HCT116 (cell line): ENCODE measurements around the gene CREBZF. TPM values are rescaled to one million over a fixed set of nuclear protein-coding genes. Genes with fewer than 3 reads are reported as not detected.
A peak's percentile ranks its signal among the peaks of the same experiment; 100 is the strongest.

Experiments
- ATAC-seq: fragments of 200-7000 bp; cut with Tn5 transposase; 2 replicates; pipeline ENCODE4 v1.9.1; 2020; ENCODE audit warnings: mild to moderate bottlenecking, moderate library complexity
- BruUV-seq: library from RNA; stranded (reverse); fragments of 400-500 nt; replicated peaks from 2 replicates; lab custom pipeline; 2021; lab: Mats Ljungman, UMichigan
- CTCF ChIA-PET: fragments of 300-600 bp; sonication (Branson Sonifier 250); formaldehyde crosslinking; loops from one replicate; lab custom pipeline; 2021; ENCODE audit warnings: antibody characterized with exemption; lab: Charles Lee
- POLR2A ChIA-PET: fragments of 300-600, 350-600 bp; sonication (Branson Sonifier 250); formaldehyde crosslinking; loops from one replicate; lab custom pipeline; 2021; ENCODE audit warnings: antibody characterized with exemption; lab: Charles Lee
- RAD21 ChIA-PET, 2 experiments: fragments of 300-600 bp; sonication (Branson Sonifier 250); formaldehyde crosslinking; loops; one replicate each; lab custom pipeline; 2023; ENCODE audit warnings: low total read pairs in 2 of 2; ENCODE audit not compliant: uncharacterized antibody in 2 of 2, unreplicated experiment in 2 of 2, low non-redundant PET in 1 of 2; lab: Charles Lee
- DNase-seq: peaks from one replicate; pipeline ENCODE4 v3.0.0-alpha.2; 2010; ENCODE audit warnings: low read depth, low spot score
- H2AFZ ChIP-seq: fragments of 200-600 bp; shearing (Covaris generic), sonication (generic); 2 replicates; pipeline ENCODE4 v1.6.1; 2017; ENCODE audit warnings: low read depth, mixed run types, mixed read lengths, antibody characterized with exemption, low read length; ENCODE audit not compliant: poor library complexity, severe bottlenecking
- H3K27ac ChIP-seq: 2 replicates; pipeline ENCODE4 v1.5.1; 2012; ENCODE audit warnings: low read depth, low read length
- H3K27me3 ChIP-seq: fragments of 200-600 bp; sonication (generic); 2 replicates; pipeline ENCODE4 v1.6.1; 2016; ENCODE audit warnings: mixed run types, low read length, mixed read lengths; ENCODE audit not compliant: insufficient read depth
- H3K36me3 ChIP-seq, 2 experiments: fragments of 200-500 bp in 1 of 2; fragments of 200-600 bp in 1 of 2; sonication (Bioruptor generic) in 1 of 2; sonication (generic) in 1 of 2; 2 replicates each; pipeline versions ENCODE4 v1.5.1 to v1.6.1; 2014 to 2016; ENCODE audit warnings: low read length in 2 of 2, inconsistent platforms in 1 of 2, mixed read lengths in 1 of 2, mixed run types in 1 of 2; ENCODE audit not compliant: insufficient read depth in 2 of 2, control insufficient read depth in 1 of 2
- H3K4me1 ChIP-seq, 2 experiments: fragments of 200-600 bp in 1 of 2; sonication (generic) in 1 of 2; 2 replicates each; pipeline versions ENCODE4 v1.5.1 to v1.6.1; 2012 to 2017; ENCODE audit warnings: low read length in 2 of 2, inconsistent platforms in 1 of 2, mild to moderate bottlenecking in 1 of 2, mixed read lengths in 1 of 2, mixed run types in 1 of 2, moderate library complexity in 1 of 2; ENCODE audit not compliant: insufficient read depth in 2 of 2, control insufficient read depth in 1 of 2
- H3K4me2 ChIP-seq: fragments of 200-600 bp; sonication (generic); 2 replicates; pipeline ENCODE4 v1.6.1; 2017; ENCODE audit warnings: mixed run types, low read length, mixed read lengths
- H3K4me3 ChIP-seq, 2 experiments: fragments of 200-600 bp in 1 of 2; sonication (generic) in 1 of 2; replicated peaks in 1 of 2; 2 replicates each; pipeline ENCODE4 v1.5.1; 2011 to 2016; ENCODE audit warnings: low read length in 2 of 2, control low read depth in 1 of 2, low read depth in 1 of 2, mild to moderate bottlenecking in 1 of 2, mixed read lengths in 1 of 2, mixed run types in 1 of 2
- H3K79me2 ChIP-seq: fragments of 200-600 bp; sonication (generic); 2 replicates; pipeline ENCODE4 v1.6.1; 2017; ENCODE audit warnings: mild to moderate bottlenecking, mixed run types, low read length, moderate library complexity, mixed read lengths; ENCODE audit not compliant: insufficient read depth
- H3K9ac ChIP-seq: fragments of 200-600 bp; sonication (generic); 2 replicates; pipeline ENCODE4 v1.6.1; 2016; ENCODE audit warnings: low read length, mixed read lengths
- H3K9me2 ChIP-seq: fragments of 200-600 bp; sonication (generic), shearing (Covaris generic); 2 replicates; pipeline ENCODE4 v1.6.1; 2017; ENCODE audit warnings: mixed run types, mild to moderate bottlenecking, moderate library complexity; ENCODE audit not compliant: insufficient read depth
- H3K9me3 ChIP-seq, 2 experiments: fragments of 200-500 bp in 1 of 2; fragments of 200-600 bp in 1 of 2; sonication (Bioruptor generic) in 1 of 2; sonication (generic) in 1 of 2; 2 replicates each; pipeline ENCODE4 v1.6.1; 2014 to 2017; ENCODE audit warnings: low read length in 2 of 2, mixed read lengths in 2 of 2, inconsistent platforms in 1 of 2, low read depth in 1 of 2, mild to moderate bottlenecking in 1 of 2, mixed run types in 1 of 2, moderate library complexity in 1 of 2; ENCODE audit not compliant: control insufficient read depth in 1 of 2, insufficient read depth in 1 of 2
- H4K20me1 ChIP-seq: fragments of 200-600 bp; sonication (generic), shearing (Covaris generic); 2 replicates; pipeline ENCODE4 v1.6.1; 2017; ENCODE audit warnings: mixed run types, mild to moderate bottlenecking, moderate library complexity; ENCODE audit not compliant: insufficient read depth
- ELF1 ChIP-seq: IDR thresholded peaks from 2 replicates; pipeline ENCODE4 v1.6.1; 2012; ENCODE audit warnings: low read depth, borderline replicate concordance
- RAD21 ChIP-seq: IDR thresholded peaks from 2 replicates; pipeline ENCODE4 v1.6.1; 2012; ENCODE audit warnings: low read depth, mild to moderate bottlenecking
- SRF ChIP-seq: IDR thresholded peaks from 2 replicates; pipeline ENCODE4 v1.6.1; 2012; ENCODE audit warnings: low read depth
- YY1 ChIP-seq: IDR thresholded peaks from 2 replicates; pipeline ENCODE4 v1.6.1; 2011; ENCODE audit warnings: low read length, low read depth, moderate library complexity, mild to moderate bottlenecking; ENCODE audit not compliant: insufficient replicate concordance; ENCODE audit errors: extremely low read depth
- intact Hi-C: fragments of 100-400 bp; cut with micrococcal nuclease; formaldehyde crosslinking; loops from 2 replicates; pipeline ENCODE4 v1.10.0; 2022
- total RNA-seq: library from RNA; stranded (reverse); gene quantifications from one replicate; pipeline ENCODE4 v1.2.1, GENCODE V29; 2021; ENCODE audit not compliant: unreplicated experiment
- TF ChIP-seq, protein P1 (sequence below), 3 experiments: fragments of 200-600 bp in 1 of 3; sonication (generic) in 1 of 3; IDR thresholded peaks in 2 of 3; conservative IDR thresholded peaks in 1 of 3; 2 replicates each; pipeline ENCODE4 v1.5.1; 2012 to 2017; ENCODE audit warnings: low read depth in 2 of 3, low read length in 2 of 3, antibody characterized with exemption in 1 of 3, borderline replicate concordance in 1 of 3, control low read depth in 1 of 3, mild to moderate bottlenecking in 1 of 3, mixed read lengths in 1 of 3, mixed run types in 1 of 3, moderate library complexity in 1 of 3; ENCODE audit not compliant: insufficient read depth in 1 of 3

Gene CREBZF
- total RNA-seq, 1 experiment from 2014 or later: 40.2 TPM

DNA sequence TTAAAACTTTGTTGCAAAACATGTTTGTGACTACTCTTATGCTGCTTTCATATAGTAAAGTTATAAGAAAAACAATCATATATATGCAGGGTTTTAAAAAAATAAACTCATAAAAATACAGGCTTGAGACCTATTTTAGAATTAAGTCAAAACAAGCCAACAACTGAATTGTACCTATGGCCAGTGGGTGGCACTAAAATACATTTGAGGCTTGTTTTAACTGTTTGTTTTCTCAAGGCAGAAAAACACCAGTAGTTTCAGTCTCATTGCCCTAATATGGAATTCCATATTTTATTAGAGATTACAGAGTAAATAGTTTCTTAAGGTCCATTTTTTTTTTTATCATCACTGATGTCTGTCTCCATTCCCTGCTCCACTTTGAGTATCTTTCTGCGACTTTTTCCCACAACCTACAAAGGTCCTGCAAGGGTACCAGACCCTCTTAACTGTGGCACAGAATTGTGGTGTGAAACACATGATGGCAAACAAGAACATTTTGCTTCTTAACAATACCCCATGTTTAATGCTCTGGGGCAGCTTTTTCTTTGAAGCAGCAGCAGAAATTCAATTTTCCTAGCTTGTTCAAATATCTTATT lies 29.6 kb upstream of the CREBZF start:
- Histone ChIP-seq H3K36me3 (no peaks in the 10 kb centered on the region), H3K4me2 (no peak overlapping the region), H3K4me3 (no peak overlapping the region), H3K9ac (no peak overlapping the region), H3K9me3 (no peaks in the 10 kb centered on the region), H3K27ac (no peak overlapping the region), H2AFZ (no peak overlapping the region), H4K20me1 (no peaks in the 10 kb centered on the region), H3K4me1 (peaks cover 0 to 4% of the 10 kb centered on the region in 2 experiments; a peak in 1 of 4 replicates), H3K27me3 (no peaks in the 10 kb centered on the region), H3K79me2 (no peaks in the 10 kb centered on the region), H3K9me2 (no peaks in the 10 kb centered on the region)
- ATAC-seq: peak; percentile 75
- BruUV-seq: no TSS peak
- DNase-seq: peak; percentile 18
- TF ChIP-seq SRF: peak; percentile 87
- TF ChIP-seq, protein P1, sequence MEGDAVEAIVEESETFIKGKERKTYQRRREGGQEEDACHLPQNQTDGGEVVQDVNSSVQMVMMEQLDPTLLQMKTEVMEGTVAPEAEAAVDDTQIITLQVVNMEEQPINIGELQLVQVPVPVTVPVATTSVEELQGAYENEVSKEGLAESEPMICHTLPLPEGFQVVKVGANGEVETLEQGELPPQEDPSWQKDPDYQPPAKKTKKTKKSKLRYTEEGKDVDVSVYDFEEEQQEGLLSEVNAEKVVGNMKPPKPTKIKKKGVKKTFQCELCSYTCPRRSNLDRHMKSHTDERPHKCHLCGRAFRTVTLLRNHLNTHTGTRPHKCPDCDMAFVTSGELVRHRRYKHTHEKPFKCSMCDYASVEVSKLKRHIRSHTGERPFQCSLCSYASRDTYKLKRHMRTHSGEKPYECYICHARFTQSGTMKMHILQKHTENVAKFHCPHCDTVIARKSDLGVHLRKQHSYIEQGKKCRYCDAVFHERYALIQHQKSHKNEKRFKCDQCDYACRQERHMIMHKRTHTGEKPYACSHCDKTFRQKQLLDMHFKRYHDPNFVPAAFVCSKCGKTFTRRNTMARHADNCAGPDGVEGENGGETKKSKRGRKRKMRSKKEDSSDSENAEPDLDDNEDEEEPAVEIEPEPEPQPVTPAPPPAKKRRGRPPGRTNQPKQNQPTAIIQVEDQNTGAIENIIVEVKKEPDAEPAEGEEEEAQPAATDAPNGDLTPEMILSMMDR (IDR thresholded peaks at IDR 0.05 in 2 of 3, conservative IDR thresholded peaks at IDR 0.05 in 1 of 3; ENCODE audit: borderline replicate concordance in 1 of 3, insufficient read depth in 1 of 3, low read depth in 2 of 3, low read length in 2 of 3): peak; percentile 42 to 70 (median 63); a peak in 5 of 6 replicates
- TF ChIP-seq ELF1: no peak
- peak; percentile 91 for TF ChIP-seq RAD21
- TF ChIP-seq YY1: no peak
- RAD21 ChIA-PET: interaction anchor here in 1 of 2 experiments (0.7 kb wide), 1 partner anchor 11 kb away, joined by 3 read pairs; no protein-coding TSS in a partner anchor
- CTCF ChIA-PET: interaction anchor here (1.0 to 1.5 kb wide), 4 partner anchors 9 to 160 kb away, joined by 3 to 6 read pairs (median 4); partner anchors contain the start of gene CCDC83
- intact Hi-C loops: loop anchor here (10.0 kb wide), 1 partner anchor 130 kb away; no protein-coding TSS in a partner anchor
- POLR2A ChIA-PET: no interaction called here
